ENCODE measurements around the gene NRCAM. TPM values are rescaled to one million over a fixed set of nuclear protein-coding genes. Genes with fewer than 3 reads are reported as not detected.

NRCAM gene
- total and polyA plus RNA-seq, 2 of the 13 experiments (the other 11 are each of a cell fraction or from before 2014, with no cell fraction given) = 0.31 to 0.33 TPM

- POLR2A ChIA-PET = no interaction called here
- Histone ChIP-seq H3K27ac (ENCODE audit: extremely low read length, insufficient read depth, low read length) (no peak overlapping the region), H3K36me3 (replicated peaks in 1 of 2; ENCODE audit: control insufficient read depth in 1 of 2, insufficient read depth in 2 of 2, low read length in 2 of 2) (no peaks in the 10 kb centered on the region), H3K27me3 (ENCODE audit: control insufficient read depth in 1 of 2, insufficient read depth in 2 of 2, low read length in 2 of 2) (no peaks in the 10 kb centered on the region), H3K4me1 (ENCODE audit: insufficient read depth, low read length) (no peaks in the 10 kb centered on the region), H2AFZ (ENCODE audit: low read length) (no peak overlapping the region), H3K4me2 (ENCODE audit: low read depth, low read length) (no peak overlapping the region), H4K20me1 (ENCODE audit: insufficient read depth, low read length) (no peaks in the 10 kb centered on the region; the same call in 1 of the 2 replicates), H3K9ac (ENCODE audit: insufficient read depth, low read depth, low read length) (no peak overlapping the region), H3K9me3 (ENCODE audit: low read length) (no peaks in the 10 kb centered on the region), H3K4me3 (replicated peaks in 1 of 3; ENCODE audit: insufficient read depth in 1 of 3, low read depth in 2 of 3, low read length in 3 of 3) (no peak overlapping the region), H3K79me2 (ENCODE audit: insufficient read depth, low read length) (no peaks in the 10 kb centered on the region)
- 42% methylated on average over 8 of the region's 8 CpGs for WGBS (ENCODE audit: low lambda C conversion rate)
- ATAC-seq (peak; percentile 69), DNase-seq (ENCODE audit: low spot score) (peak; percentile 43), FAIRE-seq (peak; percentile 56)
- no TSS peak for BruUV-seq (replicated peaks)
- intact Hi-C loops (cut with micrococcal nuclease; ENCODE audit: unreplicated experiment) = loop anchor here (1.0 to 10.0 kb wide), 3 partner anchors 203 to 316 kb away; no protein-coding TSS in a partner anchor
- in situ Hi-C loops (cut with HindIII; ENCODE audit: extremely low pct_ligation_motif_present, low pct_unique_long_range_greater_than_20kb) = no loop called here
- TF ChIP-seq BORCS8-MEF2B (CRISPR knock-in tag; IDR thresholded peaks at IDR 0.05) = no peak
- no peak for TF ChIP-seq YY1 (IDR thresholded peaks at IDR 0.05; ENCODE audit: insufficient read depth, insufficient replicate concordance, low read depth, low read length)
- TF ChIP-seq TEAD3 (CRISPR knock-in tag; optimal IDR thresholded peaks at IDR 0.05; ENCODE audit: borderline replicate concordance) = no peak
- peak; percentile 84; the same call in 1 of the 2 replicates for TF ChIP-seq ZNF362 (CRISPR knock-in tag; IDR thresholded peaks at IDR 0.05; ENCODE audit: borderline replicate concordance)
- no peak for TF ChIP-seq JDP2 (CRISPR knock-in tag; IDR thresholded peaks at IDR 0.05; ENCODE audit: borderline replicate concordance)
- TF ChIP-seq ZNF30 (CRISPR knock-in tag; IDR thresholded peaks at IDR 0.05) = no peak
- no peak for TF ChIP-seq MAFF (IDR thresholded peaks at IDR 0.05; ENCODE audit: low read depth, low read length)
- peak; percentile 69 for TF ChIP-seq SMC3 (IDR thresholded peaks at IDR 0.05; ENCODE audit: low read length)
- peak; percentile 6; the same call in 1 of the 2 replicates for TF ChIP-seq FOXA3 (CRISPR knock-in tag; IDR thresholded peaks at IDR 0.05)
- peak; percentile 86 for TF ChIP-seq STAG1 (CRISPR knock-in tag; IDR thresholded peaks at IDR 0.05)
- no peak for TF ChIP-seq SYNCRIP (IDR thresholded peaks at IDR 0.05; ENCODE audit: insufficient read depth, low read depth, low read length)
- TF ChIP-seq CTCF (CRISPR knock-in tag; IDR thresholded peaks at IDR 0.05) = peak; percentile 72
- TF ChIP-seq ADNP (CRISPR knock-in tag; IDR thresholded peaks at IDR 0.05) = no peak
- no peak for TF ChIP-seq ZNF75D (CRISPR knock-in tag; IDR thresholded peaks at IDR 0.05; ENCODE audit: borderline replicate concordance)
- TF ChIP-seq ZEB1 (IDR thresholded peaks at IDR 0.05; ENCODE audit: insufficient replicate concordance, low read depth) = no peak
- no peak for TF ChIP-seq PATZ1 (CRISPR knock-in tag; IDR thresholded peaks at IDR 0.05)
- no peak for TF ChIP-seq RFX5 (IDR thresholded peaks at IDR 0.05; ENCODE audit: low read depth, low read length)
- no peak for TF ChIP-seq TARDBP (CRISPR knock-in tag; IDR thresholded peaks at IDR 0.05)
- CTCF ChIA-PET (ENCODE audit: low intra/inter-chr PET ratio, low total read pairs) = interaction anchor here (1.9 kb wide), 2 partner anchors 278 to 316 kb away, joined by 15 to 31 read pairs; no protein-coding TSS in a partner anchor
Observed at GRCh38 chr7:108181073-108181985, 274.9 kb downstream of the NRCAM start.

Data from HepG2 (cell line).